Measurements from ENCODE around the gene C13orf46. TPM values are rescaled to one million over a fixed set of nuclear protein-coding genes. Genes with fewer than 3 reads are reported as not detected.
A peak's percentile ranks its signal among the peaks of the same experiment; 100 is the strongest.

The C13orf46 gene
- total RNA-seq, 2 experiments from 2014 or later = 1.5 to 1.8 TPM

- POLR2A ChIA-PET = no interaction called here
- Mint-ChIP-seq H3K27me3 (no peaks in the 10 kb centered on the region), H3K4me1 (ENCODE audit: low read depth) (no peaks in the 10 kb centered on the region), H3K9me3 (peaks cover 19% of the 10 kb centered on the region), H3K4me3 (no peak overlapping the region), H3K36me3 (peaks cover 31% of the 10 kb centered on the region), H3K27ac (no peak overlapping the region)
- CTCF ChIA-PET = no interaction called here
- intact Hi-C loops (cut with micrococcal nuclease) = no loop called here
- no peak for DNase-seq
These were observed 13.5 kb downstream of the C13orf46 start for GRCh38 chr13:113960276-113960948.

- Mint-ChIP-seq H3K27me3 (no peaks in the 10 kb centered on the region), H3K4me1 (ENCODE audit: low read depth) (no peaks in the 10 kb centered on the region), H3K27ac (no peak overlapping the region), H3K4me3 (no peak overlapping the region), H3K36me3 (peaks cover 40% of the 10 kb centered on the region), H3K9me3 (peaks cover 19% of the 10 kb centered on the region)
- intact Hi-C loops (cut with micrococcal nuclease) = no loop called here
- CTCF ChIA-PET = interaction anchor here (0.7 kb wide), 1 partner anchor 10 kb away, joined by 4 read pairs; no protein-coding TSS in a partner anchor
- POLR2A ChIA-PET = no interaction called here
- DNase-seq = peak; percentile 25
These were observed 14.7 kb downstream of the C13orf46 start for GRCh38 chr13:113959198-113959597.

- ChIA-PET CTCF (interaction anchor here (0.7 kb wide), 1 partner anchor 9 kb away, joined by 4 read pairs; no protein-coding TSS in a partner anchor), POLR2A (no interaction called here)
- H3K4me3 Mint-ChIP-seq = no peak overlapping the region
- no peak overlapping the region for H3K27ac Mint-ChIP-seq
- H3K27me3 Mint-ChIP-seq = no peaks in the 10 kb centered on the region
- no peaks in the 10 kb centered on the region for H3K4me1 Mint-ChIP-seq (ENCODE audit: low read depth)
- intact Hi-C loops (cut with micrococcal nuclease) = no loop called here
- no peak for DNase-seq
- H3K36me3 Mint-ChIP-seq = peaks cover 43% of the 10 kb centered on the region
- H3K9me3 Mint-ChIP-seq = peaks cover 19% of the 10 kb centered on the region
These were observed 15.5 kb downstream of the C13orf46 start for GRCh38 chr13:113958373-113958772.

GRCh38 chr13:113956571-113956970, 17.3 kb downstream of the C13orf46 start:
- POLR2A ChIA-PET = no interaction called here
- Mint-ChIP-seq H3K9me3 (peaks cover 19% of the 10 kb centered on the region), H3K27me3 (no peaks in the 10 kb centered on the region), H3K36me3 (peaks cover 43% of the 10 kb centered on the region), H3K4me1 (ENCODE audit: low read depth) (no peaks in the 10 kb centered on the region), H3K27ac (no peak overlapping the region), H3K4me3 (no peak overlapping the region)
- CTCF ChIA-PET = interaction anchor here (0.6 kb wide), 1 partner anchor 52 kb away, joined by 3 read pairs; no protein-coding TSS in a partner anchor
- intact Hi-C loops (cut with micrococcal nuclease) = no loop called here
- no peak for DNase-seq

- CTCF ChIA-PET = no interaction called here
- no peak overlapping the region for H3K27ac Mint-ChIP-seq
These were observed 18.2 kb downstream of the C13orf46 start for GRCh38 chr13:113955691-113956090.

GRCh38 chr13:113955235-113955634, 18.6 kb downstream of the C13orf46 start:
- Mint-ChIP-seq H3K9me3 (peaks cover 15% of the 10 kb centered on the region), H3K4me3 (no peak overlapping the region), H3K4me1 (ENCODE audit: low read depth) (no peaks in the 10 kb centered on the region), H3K27me3 (no peaks in the 10 kb centered on the region), H3K27ac (no peak overlapping the region), H3K36me3 (peaks cover 39% of the 10 kb centered on the region)
- intact Hi-C loops (cut with micrococcal nuclease) = no loop called here
- CTCF ChIA-PET = no interaction called here
- DNase-seq = no peak
- POLR2A ChIA-PET = no interaction called here

More at GRCh38 chr13:113955691-113956090, 18.2 kb downstream of the C13orf46 start:
- POLR2A ChIA-PET = no interaction called here
- no peak for DNase-seq
- peaks cover 19% of the 10 kb centered on the region for H3K9me3 Mint-ChIP-seq
- H3K4me3 Mint-ChIP-seq = no peak overlapping the region
- peaks cover 43% of the 10 kb centered on the region for H3K36me3 Mint-ChIP-seq
- H3K27me3 Mint-ChIP-seq = no peaks in the 10 kb centered on the region
- no peaks in the 10 kb centered on the region for H3K4me1 Mint-ChIP-seq (ENCODE audit: low read depth)
- intact Hi-C loops (cut with micrococcal nuclease) = no loop called here

GRCh38 chr13:113954046-113954835, 19.6 kb downstream of the C13orf46 start:
- H3K27me3 Mint-ChIP-seq = no peaks in the 10 kb centered on the region
- no peak overlapping the region for H3K27ac Mint-ChIP-seq
- H3K36me3 Mint-ChIP-seq = peaks cover 32% of the 10 kb centered on the region
- POLR2A ChIA-PET = no interaction called here
- intact Hi-C loops (cut with micrococcal nuclease) = loop anchor here (5.0 kb wide), 1 partner anchor 158 kb away; no protein-coding TSS in a partner anchor
- no peak overlapping the region for H3K4me3 Mint-ChIP-seq
- CTCF ChIA-PET = no interaction called here
- DNase-seq = no peak
- no peaks in the 10 kb centered on the region for H3K4me1 Mint-ChIP-seq (ENCODE audit: low read depth)
- peaks cover 8% of the 10 kb centered on the region for H3K9me3 Mint-ChIP-seq

- H3K27me3 Mint-ChIP-seq = no peaks in the 10 kb centered on the region
- DNase-seq = no peak
- peaks cover 26% of the 10 kb centered on the region for H3K36me3 Mint-ChIP-seq
- no peak overlapping the region for H3K4me3 Mint-ChIP-seq
- H3K9me3 Mint-ChIP-seq = peaks cover 5% of the 10 kb centered on the region
- POLR2A ChIA-PET = no interaction called here
- no peak overlapping the region for H3K27ac Mint-ChIP-seq
- CTCF ChIA-PET = no interaction called here
- intact Hi-C loops (cut with micrococcal nuclease) = loop anchor here (5.0 kb wide), 1 partner anchor 159 kb away; no protein-coding TSS in a partner anchor
- no peaks in the 10 kb centered on the region for H3K4me1 Mint-ChIP-seq (ENCODE audit: low read depth)
These were observed 20.3 kb downstream of the C13orf46 start for GRCh38 chr13:113953561-113953960.

GRCh38 chr13:113952983-113953520, 20.8 kb downstream of the C13orf46 start:
- peaks cover 5% of the 10 kb centered on the region for H3K9me3 Mint-ChIP-seq
- ChIA-PET POLR2A (no interaction called here), CTCF (no interaction called here)
- H3K4me1 Mint-ChIP-seq (ENCODE audit: low read depth) = no peaks in the 10 kb centered on the region
- no peak for DNase-seq
- peaks cover 25% of the 10 kb centered on the region for H3K36me3 Mint-ChIP-seq
- intact Hi-C loops (cut with micrococcal nuclease) = loop anchor here (5.0 kb wide), 1 partner anchor 159 kb away; no protein-coding TSS in a partner anchor
- H3K27me3 Mint-ChIP-seq = no peaks in the 10 kb centered on the region
- no peak overlapping the region for H3K4me3 Mint-ChIP-seq
- H3K27ac Mint-ChIP-seq = no peak overlapping the region

- no peak overlapping the region for H3K4me3 Mint-ChIP-seq
These were observed 21.5 kb downstream of the C13orf46 start for GRCh38 chr13:113952151-113952982.

GRCh38 chr13:113951246-113951999, 22.5 kb downstream of the C13orf46 start:
- H3K27ac Mint-ChIP-seq = no peak overlapping the region
- no peak overlapping the region for H3K4me3 Mint-ChIP-seq
- ChIA-PET POLR2A (no interaction called here), CTCF (no interaction called here)
- peaks cover 18% of the 10 kb centered on the region for H3K36me3 Mint-ChIP-seq
- H3K4me1 Mint-ChIP-seq (ENCODE audit: low read depth) = no peaks in the 10 kb centered on the region
- H3K27me3 Mint-ChIP-seq = no peaks in the 10 kb centered on the region
- peak; percentile 79 for DNase-seq
- intact Hi-C loops (cut with micrococcal nuclease) = loop anchor here (1.0 to 5.0 kb wide), 2 partner anchors 161 to 275 kb away; no protein-coding TSS in a partner anchor
- peaks cover 5% of the 10 kb centered on the region for H3K9me3 Mint-ChIP-seq

More at GRCh38 chr13:113952151-113952982, 21.5 kb downstream of the C13orf46 start:
- H3K27me3 Mint-ChIP-seq = no peaks in the 10 kb centered on the region
- intact Hi-C loops (cut with micrococcal nuclease) = loop anchor here (5.0 kb wide), 1 partner anchor 160 kb away; no protein-coding TSS in a partner anchor
- peaks cover 5% of the 10 kb centered on the region for H3K9me3 Mint-ChIP-seq
- DNase-seq = no peak
- no peak overlapping the region for H3K27ac Mint-ChIP-seq
- CTCF ChIA-PET = no interaction called here
- POLR2A ChIA-PET = no interaction called here
- H3K4me1 Mint-ChIP-seq (ENCODE audit: low read depth) = no peaks in the 10 kb centered on the region
- peaks cover 25% of the 10 kb centered on the region for H3K36me3 Mint-ChIP-seq
